Neural cell (in vitro differentiated cells): ENCODE results near the gene IL6R. TPM values are rescaled to one million over a fixed set of nuclear protein-coding genes. Genes with fewer than 3 reads are reported as not detected.

Experiments used
- H2AFZ ChIP-seq: fragments of 200-600, 300-800 bp; sonication (generic), shearing (Covaris generic); 2 replicates; pipeline ENCODE4 v1.6.0; 2014; ENCODE audit warnings: low read depth, mild to moderate bottlenecking, antibody characterized with exemption, low read length, moderate library complexity
- H3F3A ChIP-seq: fragments of 200-600 bp; shearing (Covaris generic); 2 replicates; pipeline ENCODE4 v1.6.1; 2016; ENCODE audit warnings: mild to moderate bottlenecking, moderate library complexity, mixed read lengths, antibody characterized with exemption, low read length; ENCODE audit not compliant: insufficient read depth, poor library complexity, severe bottlenecking
- H3K27ac ChIP-seq: fragments of 200-600, 300-800 bp; sonication (generic), shearing (Covaris generic); 2 replicates; pipeline ENCODE4 v1.5.1; 2014; ENCODE audit warnings: mild to moderate bottlenecking, low read length, moderate library complexity
- H3K27me3 ChIP-seq: fragments of 300-800, 200-600 bp; sonication (generic), shearing (Covaris generic); 2 replicates; pipeline ENCODE4 v1.6.0; 2014; ENCODE audit warnings: mild to moderate bottlenecking, low read depth, low read length, moderate library complexity; ENCODE audit not compliant: insufficient read depth
- H3K36me3 ChIP-seq: fragments of 300-800, 200-600 bp; sonication (generic), shearing (Covaris generic); 2 replicates; pipeline ENCODE4 v1.5.1; 2014; ENCODE audit warnings: mild to moderate bottlenecking, antibody characterized with exemption, low read length, moderate library complexity; ENCODE audit not compliant: insufficient read depth
- H3K4me2 ChIP-seq: fragments of 300-800, 200-600 bp; sonication (generic), shearing (Covaris generic); 2 replicates; pipeline ENCODE4 v1.6.0; 2014; ENCODE audit warnings: mild to moderate bottlenecking, low read length
- H3K4me3 ChIP-seq: fragments of 300-800, 200-600 bp; sonication (generic), shearing (Covaris generic); 2 replicates; pipeline ENCODE4 v1.5.1; 2014; ENCODE audit warnings: mild to moderate bottlenecking, low read length, moderate library complexity
- H3K79me2 ChIP-seq: fragments of 200-600 bp; shearing (Covaris generic); replicated peaks from 2 replicates; pipeline ENCODE4 v1.6.0; 2014; ENCODE audit warnings: mild to moderate bottlenecking, low read length, moderate library complexity; ENCODE audit not compliant: insufficient read depth
- H3K9ac ChIP-seq: fragments of 300-800, 200-600 bp; sonication (generic), shearing (Covaris generic); 2 replicates; pipeline ENCODE4 v1.6.1; 2016; ENCODE audit warnings: mild to moderate bottlenecking, low read length, mixed read lengths
- H3K9me2 ChIP-seq: fragments of 200-600 bp; shearing (Covaris generic); 2 replicates; pipeline ENCODE4 v1.6.1; 2016; ENCODE audit warnings: mild to moderate bottlenecking, low read length, mixed read lengths; ENCODE audit not compliant: insufficient read depth
- H3K9me3 ChIP-seq: fragments of 200-600, 300-800 bp; sonication (generic), shearing (Covaris generic); 2 replicates; pipeline ENCODE4 v1.6.1; 2016; ENCODE audit warnings: mild to moderate bottlenecking, mixed run types, low read length, moderate library complexity, mixed read lengths
- H4K20me1 ChIP-seq: fragments of 200-600 bp; shearing (Covaris generic); 2 replicates; pipeline ENCODE4 v1.6.1; 2016; ENCODE audit warnings: mild to moderate bottlenecking, mixed run types; ENCODE audit not compliant: insufficient read depth
- EP300 ChIP-seq: fragments of 450-650 bp; conservative IDR thresholded peaks from 2 replicates; pipeline ENCODE4 v1.6.1; 2014; ENCODE audit warnings: antibody characterized with exemption, mild to moderate bottlenecking, moderate library complexity; ENCODE audit not compliant: poor library complexity, severe bottlenecking
- EZH2 ChIP-seq: fragments of 200-600, 300-800 bp; shearing (Covaris generic), sonication (generic); IDR thresholded peaks from 2 replicates; pipeline ENCODE4 v1.6.1; 2014; ENCODE audit warnings: antibody characterized with exemption, low read length, borderline replicate concordance, mild to moderate bottlenecking; ENCODE audit not compliant: insufficient read depth, poor library complexity, severe bottlenecking
- MXI1 ChIP-seq: fragments of 450-650 bp; conservative IDR thresholded peaks from 2 replicates; pipeline ENCODE4 v1.6.1; 2014; ENCODE audit warnings: antibody characterized with exemption, mild to moderate bottlenecking; ENCODE audit not compliant: poor library complexity, severe bottlenecking
- POLR2AphosphoS5 ChIP-seq: IDR thresholded peaks from 2 replicates; pipeline ENCODE4 v1.6.1; 2012
- RAD21 ChIP-seq: fragments of 450-650 bp; conservative IDR thresholded peaks from 2 replicates; pipeline ENCODE4 v1.6.1; 2014; ENCODE audit warnings: antibody characterized with exemption, mild to moderate bottlenecking, moderate library complexity
- REST ChIP-seq: IDR thresholded peaks from 2 replicates; pipeline ENCODE4 v1.6.1; 2012; ENCODE audit warnings: borderline replicate concordance
- SMC3 ChIP-seq: fragments of 450-650 bp; conservative IDR thresholded peaks from 2 replicates; pipeline ENCODE4 v1.6.1; 2014; ENCODE audit warnings: antibody characterized with exemption, mild to moderate bottlenecking, moderate library complexity; ENCODE audit not compliant: poor library complexity
- TAF1 ChIP-seq: IDR thresholded peaks from 2 replicates; pipeline ENCODE4 v1.6.1; 2012; ENCODE audit warnings: low read depth
- polyA plus RNA-seq: library from polyadenylated mRNA; depleted of rRNA; stranded (reverse); fragments of >200 nt; gene quantifications from 2 replicates; pipeline ENCODE4 v1.2.3, GENCODE V29; 2014
- TF ChIP-seq, protein P1 (sequence below): fragments of 450-650 bp; IDR thresholded peaks from 2 replicates; pipeline ENCODE4 v1.5.1; 2014; ENCODE audit warnings: antibody characterized with exemption, mild to moderate bottlenecking, moderate library complexity; ENCODE audit not compliant: poor library complexity, severe bottlenecking

IL6R gene
- polyA plus RNA-seq, 1 donor from 2014 or later: not detected

DNA sequence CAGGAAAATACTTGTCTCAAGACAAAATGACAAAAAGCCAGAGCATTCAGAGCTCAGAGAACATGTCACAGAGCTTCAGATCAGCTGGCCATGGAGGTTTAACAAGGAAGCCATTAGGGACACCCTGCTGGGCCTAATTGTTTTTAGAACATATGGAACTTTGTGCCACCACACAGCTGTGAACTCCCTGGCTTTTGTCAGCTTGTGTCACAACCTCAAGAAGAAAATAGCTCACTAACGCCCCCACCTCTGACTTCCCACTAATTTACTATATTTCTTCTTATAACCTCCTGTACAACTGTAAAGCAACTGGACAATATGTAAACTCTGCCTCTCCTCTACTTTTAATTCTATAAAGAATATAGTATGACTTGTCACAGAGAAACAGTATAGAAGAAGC lies 75.9 kb downstream of the IL6R start:
- no peaks in the 10 kb centered on the region for H3K27me3 ChIP-seq
- H4K20me1 ChIP-seq: no peaks in the 10 kb centered on the region
- no peaks in the 10 kb centered on the region for H3K36me3 ChIP-seq
- no peak overlapping the region for H2AFZ ChIP-seq
- H3F3A ChIP-seq: no peaks in the 10 kb centered on the region
- H3K9ac ChIP-seq: no peak overlapping the region
- H3K4me2 ChIP-seq: no peak overlapping the region
- H3K79me2 ChIP-seq: no peaks in the 10 kb centered on the region
- peak overlapping the region; percentile 24 for H3K27ac ChIP-seq
- H3K9me3 ChIP-seq: no peaks in the 10 kb centered on the region
- no peak overlapping the region for H3K4me3 ChIP-seq
- TF ChIP-seq, protein P1, sequence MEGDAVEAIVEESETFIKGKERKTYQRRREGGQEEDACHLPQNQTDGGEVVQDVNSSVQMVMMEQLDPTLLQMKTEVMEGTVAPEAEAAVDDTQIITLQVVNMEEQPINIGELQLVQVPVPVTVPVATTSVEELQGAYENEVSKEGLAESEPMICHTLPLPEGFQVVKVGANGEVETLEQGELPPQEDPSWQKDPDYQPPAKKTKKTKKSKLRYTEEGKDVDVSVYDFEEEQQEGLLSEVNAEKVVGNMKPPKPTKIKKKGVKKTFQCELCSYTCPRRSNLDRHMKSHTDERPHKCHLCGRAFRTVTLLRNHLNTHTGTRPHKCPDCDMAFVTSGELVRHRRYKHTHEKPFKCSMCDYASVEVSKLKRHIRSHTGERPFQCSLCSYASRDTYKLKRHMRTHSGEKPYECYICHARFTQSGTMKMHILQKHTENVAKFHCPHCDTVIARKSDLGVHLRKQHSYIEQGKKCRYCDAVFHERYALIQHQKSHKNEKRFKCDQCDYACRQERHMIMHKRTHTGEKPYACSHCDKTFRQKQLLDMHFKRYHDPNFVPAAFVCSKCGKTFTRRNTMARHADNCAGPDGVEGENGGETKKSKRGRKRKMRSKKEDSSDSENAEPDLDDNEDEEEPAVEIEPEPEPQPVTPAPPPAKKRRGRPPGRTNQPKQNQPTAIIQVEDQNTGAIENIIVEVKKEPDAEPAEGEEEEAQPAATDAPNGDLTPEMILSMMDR: peak; percentile 14
- TF ChIP-seq RAD21 (no peak), EP300 (no peak), TAF1 (no peak), SMC3 (peak; percentile 21)
- H3K9me2 ChIP-seq: no peaks in the 10 kb centered on the region

DNA sequence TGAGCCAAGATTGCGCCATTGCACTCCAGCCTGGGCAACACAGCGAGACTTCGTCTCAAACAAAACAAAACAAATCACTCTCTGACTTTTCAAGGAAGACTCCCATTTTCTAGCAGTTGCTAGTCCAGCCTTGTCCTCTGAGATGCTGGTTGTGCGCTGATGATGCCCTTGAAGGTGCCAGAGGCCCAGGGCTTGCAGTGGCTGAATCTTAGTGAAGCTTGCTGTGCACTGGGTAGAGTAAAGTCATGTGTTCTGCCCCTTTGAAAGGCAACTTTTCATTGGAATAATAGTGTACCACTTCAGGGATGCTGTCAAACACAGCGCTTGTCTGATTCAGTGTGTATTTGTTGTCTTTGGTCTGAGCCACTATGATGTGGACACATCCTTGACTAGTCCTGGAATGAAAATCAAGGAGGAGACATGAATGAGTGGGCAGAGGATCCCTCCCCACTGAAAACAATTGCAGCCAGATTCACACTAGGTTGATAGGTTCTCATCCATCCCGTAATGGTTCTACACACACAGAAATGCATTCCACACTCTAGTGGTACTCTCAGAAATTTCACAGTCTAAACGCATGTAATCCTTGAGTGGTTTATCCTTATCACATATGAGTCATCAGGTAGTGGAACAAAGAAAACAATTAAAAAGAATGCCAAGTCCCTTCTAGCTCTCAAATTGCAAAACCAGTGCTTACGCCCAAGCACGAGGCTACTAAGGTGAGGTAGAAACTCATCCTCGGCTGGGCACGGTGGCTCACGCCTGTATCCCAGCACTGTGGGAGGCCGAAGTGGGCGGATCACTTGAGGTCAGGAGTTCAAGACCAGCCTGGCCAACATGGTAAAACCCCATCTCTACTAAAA lies 79.0 kb downstream of the IL6R start:
- Histone ChIP-seq H3K27me3 (no peaks in the 10 kb centered on the region), H4K20me1 (no peaks in the 10 kb centered on the region), H3K27ac (no peak overlapping the region), H3K4me3 (no peak overlapping the region), H3K79me2 (no peaks in the 10 kb centered on the region), H3K9me3 (no peaks in the 10 kb centered on the region), H3K4me2 (no peak overlapping the region), H3K9me2 (no peaks in the 10 kb centered on the region), H3K9ac (no peak overlapping the region), H3K36me3 (no peaks in the 10 kb centered on the region), H3F3A (no peaks in the 10 kb centered on the region), H2AFZ (no peak overlapping the region)
- TF ChIP-seq SMC3: no peak
- no peak for TF ChIP-seq MXI1
- TF ChIP-seq REST: no peak
- no peak for TF ChIP-seq RAD21
- no peak for TF ChIP-seq EZH2
- no peak for TF ChIP-seq POLR2AphosphoS5
- no peak for TF ChIP-seq TAF1
- TF ChIP-seq, protein P1: no peak
